Stimulated activated CD8-positive, alpha-beta memory T cell treated with anti-CD3 and anti-CD28 coated beads, Interleukin-2, amount 100 ng/mL, for 1 hour (primary cell): ENCODE results near the gene NEO1.
"Not testable (repeated sequence)": the region's sequence is repeated elsewhere in the genome, so short reads cannot be mapped to it uniquely, and the experiment has no call there.

Source experiments
- DNase-seq, 2 donors: peaks; one replicate each; pipeline ENCODE4 v3.0.0-alpha.2; 2020; ENCODE audit warnings: low read depth in 2 of 2

NEO1 gene

DNA sequence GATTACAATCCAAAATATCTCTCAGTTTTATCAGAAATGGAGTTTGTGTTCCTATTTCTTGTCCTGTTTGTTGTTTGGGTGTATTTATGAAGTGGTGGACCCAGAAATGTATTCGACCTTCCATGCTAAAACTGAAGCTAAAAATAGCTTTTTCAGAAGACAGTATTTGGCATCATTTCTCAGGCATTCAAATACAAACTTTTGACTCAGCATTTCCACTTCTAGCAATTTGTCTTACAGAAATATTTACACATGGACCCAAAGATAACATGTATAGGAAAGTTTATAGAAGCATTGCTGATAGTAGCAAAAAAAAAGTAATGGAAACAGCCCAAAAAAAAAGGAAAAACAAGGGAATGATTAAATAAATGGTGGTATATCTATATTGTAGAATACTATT, 160.2 kb downstream of the NEO1 start:
- no peak for DNase-seq

DNA sequence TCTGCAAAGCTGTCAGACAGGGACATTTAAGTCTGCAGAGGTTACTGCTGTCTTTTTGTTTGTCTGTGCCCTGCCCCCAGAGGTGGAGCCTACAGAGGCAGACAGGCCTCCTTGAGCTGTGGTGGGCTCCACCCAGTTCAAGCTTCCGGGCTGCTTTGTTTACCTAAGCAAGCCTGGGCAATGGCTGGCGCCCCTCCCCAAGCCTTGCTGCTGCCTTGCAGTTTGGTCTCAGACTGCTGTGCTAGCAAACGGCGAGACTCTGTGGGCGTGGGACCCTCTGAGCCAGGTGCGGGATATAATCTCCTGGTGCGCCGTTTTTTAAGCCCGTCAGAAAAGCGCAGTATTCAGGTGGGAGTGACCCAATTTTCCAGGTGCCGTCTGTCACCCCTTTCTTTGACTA, 169.2 kb downstream of the NEO1 start:
- not testable (repeated sequence) for DNase-seq

DNA sequence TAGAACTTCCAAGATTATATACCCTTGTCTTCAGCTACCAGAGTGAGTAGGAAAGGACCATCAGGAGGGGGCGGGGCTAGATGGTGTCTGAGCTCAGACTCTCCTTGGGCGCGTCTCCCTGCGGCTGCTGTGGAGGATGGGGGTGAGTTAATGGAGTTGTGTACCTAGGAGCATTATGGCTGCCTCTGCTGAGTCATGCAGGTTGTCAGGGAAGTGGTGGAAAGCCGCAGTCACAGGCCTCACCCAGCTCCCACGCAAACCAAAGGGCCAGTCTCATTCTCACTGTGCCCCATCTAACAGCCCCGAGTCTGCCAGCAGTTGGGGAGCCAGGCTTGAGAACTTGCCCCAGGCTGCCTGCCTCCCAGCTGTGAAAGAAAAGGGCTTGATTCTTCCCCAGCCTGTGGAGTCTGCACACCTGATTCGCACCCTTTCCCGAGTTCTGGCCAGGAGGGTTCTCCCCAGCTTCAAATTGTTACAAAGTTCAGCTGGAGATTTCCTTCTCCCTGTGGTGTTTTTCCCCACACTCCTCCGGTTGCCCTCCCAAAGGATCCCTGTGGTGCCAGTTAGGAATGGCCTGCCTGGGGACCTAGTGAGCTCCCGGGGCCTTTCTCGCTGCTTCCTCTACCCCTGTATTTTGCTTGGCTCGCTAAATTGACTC, 173.2 kb downstream of the NEO1 start:
- DNase-seq: no peak

DNA sequence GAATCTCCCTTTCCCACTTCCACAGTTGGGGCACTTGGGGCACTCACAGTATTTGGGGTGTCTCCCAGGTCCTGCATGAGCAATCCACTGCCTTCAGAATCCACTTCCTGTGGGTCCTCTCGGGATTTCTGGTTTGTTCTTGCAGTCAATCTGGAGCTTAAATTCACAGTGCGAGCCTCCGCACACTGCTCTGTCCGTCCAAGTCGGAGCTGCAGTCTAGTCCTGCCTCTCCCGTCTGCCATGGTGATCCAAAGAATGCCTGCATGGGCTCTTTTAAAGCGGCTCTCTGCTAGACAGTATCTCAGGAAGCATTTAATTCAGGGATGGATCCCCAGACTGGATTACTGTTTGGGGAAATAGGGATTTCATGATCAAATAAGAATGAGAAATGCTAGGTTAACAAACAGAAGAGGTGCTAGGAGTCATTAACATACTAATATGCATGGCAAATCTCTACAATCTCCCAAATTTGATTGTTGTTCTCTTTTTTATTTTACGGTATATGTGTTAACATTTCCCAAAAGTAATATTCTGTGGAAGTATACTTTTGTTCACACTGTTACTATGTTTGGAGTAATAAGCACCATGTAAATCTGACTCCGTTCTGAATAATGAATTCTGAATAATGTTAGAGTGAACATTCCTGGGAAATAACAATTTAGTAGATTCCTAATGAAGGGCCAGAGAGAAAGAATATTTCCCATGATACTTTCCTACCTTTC, 174.0 kb downstream of the NEO1 start:
- no peak for DNase-seq

DNA sequence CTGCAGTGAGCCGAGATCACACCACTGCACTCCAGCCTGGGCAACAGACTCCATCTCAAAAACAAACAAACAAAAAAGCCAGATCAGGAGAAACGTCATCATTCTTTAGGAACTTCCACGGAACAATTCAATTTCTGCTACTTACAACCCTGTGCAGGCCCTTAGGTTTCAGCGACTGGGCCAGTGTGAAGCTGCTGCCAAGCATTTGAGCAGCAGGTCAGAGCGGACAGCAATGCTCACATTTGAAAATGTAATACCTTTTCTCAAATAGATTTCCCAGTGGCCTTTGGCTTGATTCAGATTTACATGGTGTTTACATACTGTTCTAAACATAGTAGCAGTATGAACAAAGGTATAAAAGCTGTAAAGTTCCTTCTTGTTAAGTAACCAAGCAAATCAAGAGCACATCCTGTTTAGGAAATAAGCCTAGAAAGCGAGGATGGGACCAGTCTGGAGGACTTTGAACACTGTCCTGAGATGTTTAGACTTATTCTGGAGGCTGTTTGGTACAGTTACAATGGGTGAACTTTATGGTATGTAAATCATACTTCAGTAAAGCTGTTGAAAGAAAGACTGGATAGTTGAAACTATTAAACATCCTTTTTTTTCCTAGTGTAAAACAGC, 175.3 kb downstream of the NEO1 start:
- no peak for DNase-seq

DNA sequence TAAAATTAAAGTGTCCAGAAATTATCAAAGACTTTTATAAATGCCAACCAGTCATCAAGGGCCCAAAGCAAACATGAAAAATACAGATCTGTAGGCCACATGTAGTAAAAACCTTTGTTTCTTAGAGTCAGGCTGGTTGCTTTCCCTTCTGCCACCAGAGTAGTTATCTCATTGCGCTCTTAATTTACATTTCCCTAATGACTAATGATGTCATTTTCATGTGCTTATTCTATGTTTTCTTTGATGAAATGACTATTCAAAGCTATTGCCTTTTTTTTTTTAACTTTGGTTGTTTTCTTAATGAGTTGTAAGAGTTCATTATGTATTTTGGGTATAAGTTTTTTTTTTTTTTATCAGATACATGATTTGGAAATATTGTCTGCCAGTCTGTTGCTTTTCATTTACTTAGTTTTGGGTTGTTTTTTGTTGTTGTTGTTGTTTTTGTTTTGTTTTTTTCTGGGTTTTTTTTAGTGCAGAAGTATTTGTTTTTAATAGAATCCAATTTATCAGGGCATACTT, 175.9 kb downstream of the NEO1 start:
- DNase-seq: no peak

DNA sequence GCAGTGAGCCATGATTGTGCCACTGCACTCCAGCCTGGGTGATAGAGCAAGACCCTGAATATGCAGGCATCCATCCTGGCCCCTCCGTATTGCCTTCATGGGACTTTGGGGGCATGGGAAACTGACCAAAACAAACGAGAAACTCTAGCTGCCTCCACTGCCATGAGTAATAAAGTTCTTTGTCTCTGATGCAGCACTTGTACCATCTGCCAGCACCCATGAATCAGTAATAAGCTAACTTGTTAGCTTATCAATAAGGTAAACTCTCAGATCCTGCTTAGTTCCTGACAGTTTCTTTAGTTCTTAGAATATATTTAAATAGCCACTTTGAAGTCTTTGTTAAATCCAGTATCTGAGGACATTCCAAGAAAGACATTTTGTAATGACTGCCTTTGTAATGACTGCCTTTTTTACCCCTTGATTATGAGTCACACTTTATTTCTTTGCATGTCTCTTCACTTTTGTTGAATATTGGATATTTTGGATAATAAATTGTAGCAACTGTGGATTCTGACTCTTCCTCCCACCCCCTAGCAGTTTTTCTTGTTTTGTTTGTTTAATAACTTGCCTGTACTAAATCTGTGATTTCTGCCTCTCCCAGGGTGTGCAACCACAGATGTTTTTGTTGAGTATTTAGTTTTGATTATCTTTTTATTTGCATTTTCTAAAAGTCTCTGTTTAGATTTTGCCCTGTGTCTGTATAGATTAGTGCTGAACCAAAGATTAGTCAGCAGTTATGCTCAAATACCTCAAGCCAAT, 179.6 kb downstream of the NEO1 start:
- DNase-seq: no peak

DNA sequence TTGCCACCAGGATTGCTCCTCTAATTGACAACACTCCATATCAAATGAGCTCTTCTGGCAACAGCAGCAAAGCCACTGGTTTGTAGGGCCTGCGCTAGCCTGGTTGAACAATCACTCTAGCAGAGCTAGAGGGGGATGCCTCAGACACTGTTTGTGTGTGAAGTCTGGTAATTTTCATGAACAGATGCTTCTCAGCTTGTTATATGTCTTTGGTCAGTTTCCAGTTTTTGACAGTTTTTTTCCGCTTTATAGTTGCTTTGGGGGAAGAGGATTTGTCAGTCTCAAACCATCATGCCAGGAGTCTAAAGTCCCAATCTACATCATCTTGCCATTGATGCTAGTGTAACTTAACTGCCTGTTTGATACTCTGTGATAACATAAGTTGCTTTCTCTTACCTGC, 180.5 kb downstream of the NEO1 start:
- DNase-seq: no peak

DNA sequence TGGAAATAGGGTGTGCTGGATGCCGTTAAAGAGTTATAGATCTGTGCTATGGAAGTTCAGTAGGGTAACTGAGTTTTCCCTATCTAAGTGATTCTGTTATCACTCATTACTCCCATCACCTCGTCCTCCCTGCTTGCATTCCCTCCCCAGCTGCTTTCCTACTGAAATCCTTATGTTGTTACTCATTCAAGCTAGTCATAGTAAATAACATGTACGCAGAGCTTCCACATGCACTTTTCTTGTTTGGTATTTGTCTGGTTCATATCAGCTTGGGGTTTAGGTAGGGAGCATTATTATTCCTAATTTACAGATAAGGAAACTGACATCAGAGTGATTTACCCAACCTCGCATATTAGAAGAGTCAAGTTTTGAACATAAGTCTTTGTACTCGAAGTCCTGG, 181.4 kb downstream of the NEO1 start:
- no peak for DNase-seq

DNA sequence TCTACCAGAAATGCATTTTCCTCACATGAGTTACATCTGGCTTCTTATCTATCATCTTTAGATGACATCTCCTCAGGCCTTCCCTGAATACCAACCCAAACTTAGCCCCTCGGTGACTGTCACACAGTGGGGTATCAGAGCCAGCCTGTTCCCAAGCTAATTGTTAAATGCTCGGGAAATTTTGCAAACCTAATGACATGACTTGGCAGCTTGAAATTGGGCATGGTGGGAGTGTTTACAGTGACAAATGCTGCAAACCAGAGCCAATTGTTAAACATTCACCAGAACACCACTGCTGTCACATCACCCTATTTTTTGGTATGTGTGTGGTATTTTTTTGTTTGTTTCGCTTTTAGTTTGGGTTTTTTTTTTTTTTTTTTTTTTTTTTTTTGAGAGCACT, 185.6 kb downstream of the NEO1 start:
- no peak for DNase-seq

DNA sequence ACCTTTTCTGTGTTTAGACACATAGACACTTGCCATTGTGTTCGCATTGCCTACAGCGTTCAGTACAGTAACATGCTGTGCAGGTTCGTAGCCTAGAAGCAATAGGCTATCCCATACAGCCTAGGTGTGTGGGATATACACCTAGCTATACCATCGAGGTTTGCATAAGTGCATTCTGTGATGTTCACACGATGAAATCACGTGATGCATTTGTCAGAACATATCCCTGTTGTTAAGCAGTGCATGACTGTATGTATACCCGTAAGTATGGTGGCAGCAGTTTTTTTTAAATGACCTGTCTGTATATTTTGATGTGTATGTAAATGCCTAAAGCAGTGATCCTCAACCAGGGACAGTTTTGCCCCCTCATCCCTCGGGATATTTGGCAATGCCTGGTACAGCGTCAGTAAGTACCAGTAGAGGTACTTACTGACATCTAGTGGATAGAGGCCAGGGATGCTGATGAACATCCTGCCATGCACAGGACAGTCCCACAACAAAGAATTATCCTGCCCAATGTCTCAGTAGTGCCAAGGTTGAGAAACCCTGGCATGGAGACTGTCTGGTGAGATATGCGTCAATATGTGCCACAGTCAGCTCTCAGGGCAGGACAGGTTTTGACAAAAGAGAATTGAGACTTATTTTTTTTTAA, 187.4 kb downstream of the NEO1 start:
- no peak for DNase-seq

DNA sequence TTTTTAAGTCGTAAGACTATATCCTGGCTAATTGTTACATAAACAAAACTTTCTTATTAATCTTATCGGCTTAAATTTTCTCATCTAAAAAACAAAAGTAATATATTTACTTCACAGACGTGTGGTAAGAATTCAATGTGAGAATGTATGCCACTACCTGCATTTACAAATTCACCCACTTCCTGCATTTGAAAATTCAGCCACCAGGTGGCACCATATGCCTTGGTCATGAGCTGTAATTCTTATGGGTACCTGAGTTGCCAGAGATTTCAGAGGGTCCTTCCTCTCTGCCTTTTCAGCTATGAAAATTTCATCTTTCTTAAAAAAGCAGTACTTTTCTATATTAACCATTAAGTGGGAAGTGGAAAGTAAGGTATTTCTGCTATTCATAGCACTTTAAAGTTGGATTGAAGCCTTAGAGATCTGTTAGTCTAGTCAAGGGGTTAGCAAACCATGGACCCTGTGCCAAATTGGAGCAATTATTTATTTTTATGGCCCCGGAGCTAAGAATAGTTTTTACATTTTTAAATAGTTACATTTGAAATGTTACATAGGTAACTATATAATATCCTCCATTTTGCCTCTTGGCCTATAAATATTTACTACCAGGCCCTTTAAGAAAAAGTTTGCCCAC, 188.7 kb downstream of the NEO1 start:
- DNase-seq: peak; percentile 33 to 45

DNA sequence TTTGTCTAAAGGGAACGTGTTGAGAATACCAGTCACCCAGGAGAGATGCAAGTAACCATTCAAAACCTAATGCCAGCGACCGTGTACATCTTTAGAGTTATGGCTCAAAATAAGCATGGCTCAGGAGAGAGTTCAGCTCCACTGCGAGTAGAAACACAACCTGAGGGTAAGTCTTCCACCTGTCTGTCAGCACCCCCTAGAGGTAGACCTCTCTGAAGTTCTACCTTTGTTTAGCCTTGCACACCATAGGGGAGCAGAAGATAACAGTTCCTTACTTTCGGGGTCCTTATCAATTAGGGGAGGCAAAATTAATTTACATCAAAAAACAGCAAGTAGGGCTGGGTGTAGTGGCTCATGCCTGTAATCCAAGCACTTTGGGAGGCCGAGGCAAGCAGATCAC, 192.1 kb downstream of the NEO1 start:
- no peak for DNase-seq

DNA sequence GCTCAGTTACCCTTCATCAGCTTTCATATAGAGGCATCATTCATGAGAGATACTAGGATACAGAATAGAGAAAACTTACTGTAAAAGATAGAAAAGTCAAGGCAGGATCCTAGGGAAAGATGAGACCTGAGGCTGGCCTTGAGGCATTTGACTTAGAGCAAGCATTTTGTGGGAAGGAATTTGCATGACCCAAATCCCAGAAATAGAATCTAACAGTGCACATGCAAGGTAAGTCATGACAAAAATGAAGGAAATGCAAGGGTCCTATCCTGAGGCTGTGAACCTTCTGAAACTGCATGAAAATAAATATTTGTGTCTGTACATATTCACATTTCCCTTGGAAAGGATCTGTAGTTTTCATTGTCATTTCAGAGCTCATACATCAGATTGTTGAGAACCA, 194.2 kb downstream of the NEO1 start:
- DNase-seq: no peak

DNA sequence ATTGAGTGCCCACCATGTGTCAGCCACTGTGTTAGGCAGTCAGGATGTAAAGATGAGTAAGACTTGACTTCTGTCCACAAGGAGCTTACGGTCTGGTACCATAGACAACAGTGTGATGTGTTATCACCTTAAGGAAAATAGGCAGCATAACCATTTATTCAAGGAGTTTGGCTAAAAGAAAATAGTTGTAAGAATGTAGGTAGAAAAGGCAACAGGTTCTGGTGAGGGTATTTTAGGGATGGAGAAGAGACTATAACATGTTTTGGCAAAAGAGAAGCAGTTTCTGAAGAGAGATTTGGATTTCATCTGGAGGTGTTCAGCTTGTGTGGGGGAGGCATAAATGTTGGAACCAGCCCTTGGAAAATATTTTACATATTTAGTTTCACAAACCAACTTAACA, 194.6 kb downstream of the NEO1 start:
- no peak for DNase-seq

DNA sequence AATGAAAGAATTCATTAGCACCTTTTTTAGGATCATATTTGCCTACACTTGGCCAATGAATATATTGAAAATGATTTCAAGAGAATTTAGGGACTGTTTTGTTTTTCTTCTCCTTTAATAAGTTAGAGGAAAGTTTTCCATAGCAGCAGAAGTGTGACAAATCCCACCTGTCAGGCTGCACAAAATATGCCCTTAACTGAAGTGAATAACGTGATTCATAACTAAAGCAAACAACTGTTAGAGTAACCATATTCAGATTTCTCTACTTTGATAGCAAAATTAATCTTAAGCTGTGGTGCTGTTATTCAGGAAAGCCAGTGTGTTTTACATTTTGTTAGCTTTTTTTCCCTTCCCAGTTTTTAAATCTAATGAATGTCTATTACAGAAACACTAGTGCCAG, 195.1 kb downstream of the NEO1 start:
- DNase-seq: no peak

DNA sequence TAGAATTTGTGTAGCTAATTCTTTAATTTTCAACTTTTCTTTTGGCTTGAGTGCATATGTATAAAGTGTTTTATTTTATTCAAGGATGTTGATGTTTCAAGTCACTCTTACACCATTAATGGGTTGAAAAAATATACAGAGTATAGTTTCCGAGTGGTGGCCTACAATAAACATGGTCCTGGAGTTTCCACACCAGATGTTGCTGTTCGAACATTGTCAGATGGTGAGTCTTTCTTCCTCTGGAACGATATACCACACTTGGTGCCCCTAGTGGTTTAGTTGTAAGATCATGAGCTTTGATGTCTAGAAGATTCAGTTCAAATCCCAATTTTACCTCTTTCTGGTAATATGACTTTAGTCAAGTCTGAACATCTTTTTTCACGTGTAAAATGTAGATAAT, 197.2 kb downstream of the NEO1 start:
- DNase-seq: no peak

DNA sequence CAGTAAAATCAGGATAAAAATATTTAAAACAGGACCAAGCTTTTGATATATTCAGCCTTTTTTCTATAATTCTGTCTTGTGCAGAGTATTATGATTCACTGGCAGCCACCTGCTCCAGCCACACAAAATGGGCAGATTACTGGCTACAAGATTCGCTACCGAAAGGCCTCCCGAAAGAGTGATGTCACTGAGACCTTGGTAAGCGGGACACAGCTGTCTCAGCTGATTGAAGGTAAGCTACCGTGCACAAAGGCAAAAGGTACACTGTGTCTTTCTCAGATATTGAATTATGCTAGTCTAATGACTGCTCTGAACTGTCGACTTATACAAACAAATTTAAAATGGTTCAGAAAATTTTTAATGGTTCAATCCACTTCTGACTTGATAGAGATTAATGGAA, 202.3 kb downstream of the NEO1 start:
- DNase-seq: no peak

DNA sequence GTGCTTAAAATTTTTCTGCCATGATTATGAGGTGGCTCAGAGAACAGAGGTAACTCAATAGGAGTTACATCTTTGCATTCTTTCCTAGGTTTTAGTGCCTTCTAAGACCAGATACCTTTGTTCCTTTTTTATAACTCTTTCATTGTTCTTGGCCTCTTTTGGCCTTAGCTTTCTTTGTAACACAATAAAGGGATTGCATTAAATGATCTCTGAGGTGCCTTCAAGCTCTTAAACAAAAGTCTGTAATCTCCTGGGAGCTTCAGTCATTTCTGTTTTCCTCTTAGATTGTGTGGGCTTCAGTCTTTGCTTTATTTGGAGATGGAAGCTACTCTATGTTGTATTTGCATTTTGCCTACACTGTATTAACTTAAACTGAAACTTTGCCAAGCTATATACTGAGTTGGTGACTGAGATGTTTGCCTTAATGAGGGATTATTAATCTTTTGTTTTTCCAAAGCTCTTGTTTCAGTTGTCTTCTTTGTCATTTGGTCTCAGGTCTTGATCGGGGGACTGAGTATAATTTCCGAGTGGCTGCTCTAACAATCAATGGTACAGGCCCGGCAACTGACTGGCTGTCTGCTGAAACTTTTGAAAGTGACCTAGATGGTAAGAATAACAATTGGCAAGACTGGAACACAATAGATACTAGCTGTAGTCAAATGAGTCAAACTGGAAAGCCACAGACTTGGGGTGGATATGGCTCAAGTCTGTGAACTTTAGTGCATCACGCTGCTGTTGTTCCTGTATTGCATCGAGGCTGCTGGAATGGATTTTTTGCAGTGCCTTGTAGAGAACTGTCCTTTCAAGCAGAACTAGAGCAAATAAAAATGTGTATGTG, 206.2 kb downstream of the NEO1 start:
- no peak for DNase-seq

DNA sequence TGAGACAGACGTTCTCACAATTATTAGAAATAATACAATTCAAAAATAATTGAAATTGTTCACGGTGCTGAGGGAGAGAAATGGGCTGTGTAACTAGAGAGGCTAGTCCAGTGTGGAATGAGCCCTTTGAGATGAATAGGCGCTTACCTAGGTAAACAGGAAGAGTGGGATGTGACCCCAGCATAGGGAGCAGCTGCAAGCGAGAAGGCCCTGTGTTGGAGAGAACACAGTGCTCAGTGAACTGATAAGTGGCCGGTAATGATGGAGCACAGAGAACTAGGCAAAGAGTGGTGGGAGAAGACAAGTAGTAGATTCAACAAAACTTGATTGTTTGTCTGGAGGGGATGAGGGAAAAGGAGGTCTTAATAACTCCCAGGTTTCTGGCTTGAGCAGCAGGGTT, 212.6 kb downstream of the NEO1 start:
- no peak for DNase-seq
